Neural cell (in vitro differentiated cells): ENCODE measurements around the gene PHYH. TPM values are rescaled to one million over a fixed set of nuclear protein-coding genes. Genes with fewer than 3 reads are reported as not detected.

Source experiments
- H2AFZ ChIP-seq: fragments of 200-600, 300-800 bp; sonication (generic), shearing (Covaris generic); 2 replicates; pipeline ENCODE4 v1.6.0; 2014; ENCODE audit warnings: low read depth, mild to moderate bottlenecking, antibody characterized with exemption, low read length, moderate library complexity
- H3F3A ChIP-seq: fragments of 200-600 bp; shearing (Covaris generic); 2 replicates; pipeline ENCODE4 v1.6.1; 2016; ENCODE audit warnings: mild to moderate bottlenecking, moderate library complexity, mixed read lengths, antibody characterized with exemption, low read length; ENCODE audit not compliant: insufficient read depth, poor library complexity, severe bottlenecking
- H3K27ac ChIP-seq: fragments of 200-600, 300-800 bp; sonication (generic), shearing (Covaris generic); 2 replicates; pipeline ENCODE4 v1.5.1; 2014; ENCODE audit warnings: mild to moderate bottlenecking, low read length, moderate library complexity
- H3K27me3 ChIP-seq: fragments of 300-800, 200-600 bp; sonication (generic), shearing (Covaris generic); 2 replicates; pipeline ENCODE4 v1.6.0; 2014; ENCODE audit warnings: mild to moderate bottlenecking, low read depth, low read length, moderate library complexity; ENCODE audit not compliant: insufficient read depth
- H3K36me3 ChIP-seq: fragments of 300-800, 200-600 bp; sonication (generic), shearing (Covaris generic); 2 replicates; pipeline ENCODE4 v1.5.1; 2014; ENCODE audit warnings: mild to moderate bottlenecking, antibody characterized with exemption, low read length, moderate library complexity; ENCODE audit not compliant: insufficient read depth
- H3K4me2 ChIP-seq: fragments of 300-800, 200-600 bp; sonication (generic), shearing (Covaris generic); 2 replicates; pipeline ENCODE4 v1.6.0; 2014; ENCODE audit warnings: mild to moderate bottlenecking, low read length
- H3K4me3 ChIP-seq: fragments of 300-800, 200-600 bp; sonication (generic), shearing (Covaris generic); 2 replicates; pipeline ENCODE4 v1.5.1; 2014; ENCODE audit warnings: mild to moderate bottlenecking, low read length, moderate library complexity
- H3K79me2 ChIP-seq: fragments of 200-600 bp; shearing (Covaris generic); replicated peaks from 2 replicates; pipeline ENCODE4 v1.6.0; 2014; ENCODE audit warnings: mild to moderate bottlenecking, low read length, moderate library complexity; ENCODE audit not compliant: insufficient read depth
- H3K9ac ChIP-seq: fragments of 300-800, 200-600 bp; sonication (generic), shearing (Covaris generic); 2 replicates; pipeline ENCODE4 v1.6.1; 2016; ENCODE audit warnings: mild to moderate bottlenecking, low read length, mixed read lengths
- H3K9me2 ChIP-seq: fragments of 200-600 bp; shearing (Covaris generic); 2 replicates; pipeline ENCODE4 v1.6.1; 2016; ENCODE audit warnings: mild to moderate bottlenecking, low read length, mixed read lengths; ENCODE audit not compliant: insufficient read depth
- H3K9me3 ChIP-seq: fragments of 200-600, 300-800 bp; sonication (generic), shearing (Covaris generic); 2 replicates; pipeline ENCODE4 v1.6.1; 2016; ENCODE audit warnings: mild to moderate bottlenecking, mixed run types, low read length, moderate library complexity, mixed read lengths
- H4K20me1 ChIP-seq: fragments of 200-600 bp; shearing (Covaris generic); 2 replicates; pipeline ENCODE4 v1.6.1; 2016; ENCODE audit warnings: mild to moderate bottlenecking, mixed run types; ENCODE audit not compliant: insufficient read depth
- EP300 ChIP-seq: fragments of 450-650 bp; conservative IDR thresholded peaks from 2 replicates; pipeline ENCODE4 v1.6.1; 2014; ENCODE audit warnings: antibody characterized with exemption, mild to moderate bottlenecking, moderate library complexity; ENCODE audit not compliant: poor library complexity, severe bottlenecking
- EZH2 ChIP-seq: fragments of 200-600, 300-800 bp; shearing (Covaris generic), sonication (generic); IDR thresholded peaks from 2 replicates; pipeline ENCODE4 v1.6.1; 2014; ENCODE audit warnings: antibody characterized with exemption, low read length, borderline replicate concordance, mild to moderate bottlenecking; ENCODE audit not compliant: insufficient read depth, poor library complexity, severe bottlenecking
- MXI1 ChIP-seq: fragments of 450-650 bp; conservative IDR thresholded peaks from 2 replicates; pipeline ENCODE4 v1.6.1; 2014; ENCODE audit warnings: antibody characterized with exemption, mild to moderate bottlenecking; ENCODE audit not compliant: poor library complexity, severe bottlenecking
- POLR2AphosphoS5 ChIP-seq: IDR thresholded peaks from 2 replicates; pipeline ENCODE4 v1.6.1; 2012
- RAD21 ChIP-seq: fragments of 450-650 bp; conservative IDR thresholded peaks from 2 replicates; pipeline ENCODE4 v1.6.1; 2014; ENCODE audit warnings: antibody characterized with exemption, mild to moderate bottlenecking, moderate library complexity
- SMC3 ChIP-seq: fragments of 450-650 bp; conservative IDR thresholded peaks from 2 replicates; pipeline ENCODE4 v1.6.1; 2014; ENCODE audit warnings: antibody characterized with exemption, mild to moderate bottlenecking, moderate library complexity; ENCODE audit not compliant: poor library complexity
- TAF1 ChIP-seq: IDR thresholded peaks from 2 replicates; pipeline ENCODE4 v1.6.1; 2012; ENCODE audit warnings: low read depth
- polyA plus RNA-seq: library from polyadenylated mRNA; depleted of rRNA; stranded (reverse); fragments of >200 nt; gene quantifications from 2 replicates; pipeline ENCODE4 v1.2.3, GENCODE V29; 2014
- TF ChIP-seq, protein P1 (sequence below): IDR thresholded peaks from 2 replicates; pipeline ENCODE4 v1.6.1; 2012; ENCODE audit warnings: borderline replicate concordance
- TF ChIP-seq, protein P2 (sequence below): fragments of 450-650 bp; IDR thresholded peaks from 2 replicates; pipeline ENCODE4 v1.5.1; 2014; ENCODE audit warnings: antibody characterized with exemption, mild to moderate bottlenecking, moderate library complexity; ENCODE audit not compliant: poor library complexity, severe bottlenecking

Gene PHYH
- polyA plus RNA-seq, 1 donor from 2014 or later = 7.7 TPM

- H3K9me3 ChIP-seq = no peaks in the 10 kb centered on the region
Measured at GRCh38 chr10:13346283-13347042, 46.6 kb upstream of the PHYH start.

GRCh38 chr10:13340626-13341376 is 40.9 kb upstream of the PHYH start:
- Histone ChIP-seq H3K27ac (no peak overlapping the region), H2AFZ (no peak overlapping the region), H4K20me1 (no peaks in the 10 kb centered on the region), H3K27me3 (no peaks in the 10 kb centered on the region), H3K4me2 (no peak overlapping the region), H3K9me3 (no peaks in the 10 kb centered on the region), H3K4me3 (no peak overlapping the region), H3K36me3 (peaks cover 8% of the 10 kb centered on the region), H3K79me2 (peaks cover 30% of the 10 kb centered on the region), H3K9ac (no peak overlapping the region), H3F3A (no peaks in the 10 kb centered on the region), H3K9me2 (no peaks in the 10 kb centered on the region)
- TF ChIP-seq TAF1 (no peak), SMC3 (no peak), EZH2 (no peak), MXI1 (no peak), RAD21 (no peak), POLR2AphosphoS5 (no peak)
- TF ChIP-seq, protein P1, sequence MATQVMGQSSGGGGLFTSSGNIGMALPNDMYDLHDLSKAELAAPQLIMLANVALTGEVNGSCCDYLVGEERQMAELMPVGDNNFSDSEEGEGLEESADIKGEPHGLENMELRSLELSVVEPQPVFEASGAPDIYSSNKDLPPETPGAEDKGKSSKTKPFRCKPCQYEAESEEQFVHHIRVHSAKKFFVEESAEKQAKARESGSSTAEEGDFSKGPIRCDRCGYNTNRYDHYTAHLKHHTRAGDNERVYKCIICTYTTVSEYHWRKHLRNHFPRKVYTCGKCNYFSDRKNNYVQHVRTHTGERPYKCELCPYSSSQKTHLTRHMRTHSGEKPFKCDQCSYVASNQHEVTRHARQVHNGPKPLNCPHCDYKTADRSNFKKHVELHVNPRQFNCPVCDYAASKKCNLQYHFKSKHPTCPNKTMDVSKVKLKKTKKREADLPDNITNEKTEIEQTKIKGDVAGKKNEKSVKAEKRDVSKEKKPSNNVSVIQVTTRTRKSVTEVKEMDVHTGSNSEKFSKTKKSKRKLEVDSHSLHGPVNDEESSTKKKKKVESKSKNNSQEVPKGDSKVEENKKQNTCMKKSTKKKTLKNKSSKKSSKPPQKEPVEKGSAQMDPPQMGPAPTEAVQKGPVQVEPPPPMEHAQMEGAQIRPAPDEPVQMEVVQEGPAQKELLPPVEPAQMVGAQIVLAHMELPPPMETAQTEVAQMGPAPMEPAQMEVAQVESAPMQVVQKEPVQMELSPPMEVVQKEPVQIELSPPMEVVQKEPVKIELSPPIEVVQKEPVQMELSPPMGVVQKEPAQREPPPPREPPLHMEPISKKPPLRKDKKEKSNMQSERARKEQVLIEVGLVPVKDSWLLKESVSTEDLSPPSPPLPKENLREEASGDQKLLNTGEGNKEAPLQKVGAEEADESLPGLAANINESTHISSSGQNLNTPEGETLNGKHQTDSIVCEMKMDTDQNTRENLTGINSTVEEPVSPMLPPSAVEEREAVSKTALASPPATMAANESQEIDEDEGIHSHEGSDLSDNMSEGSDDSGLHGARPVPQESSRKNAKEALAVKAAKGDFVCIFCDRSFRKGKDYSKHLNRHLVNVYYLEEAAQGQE = no peak

More at GRCh38 chr10:13346283-13347042, 46.6 kb upstream of the PHYH start:
- Histone ChIP-seq H4K20me1 (no peaks in the 10 kb centered on the region), H3F3A (no peaks in the 10 kb centered on the region), H3K4me3 (peak overlapping the region; percentile 83), H3K27me3 (peaks cover 9% of the 10 kb centered on the region), H3K9me2 (no peaks in the 10 kb centered on the region), H3K4me2 (peak overlapping the region; percentile 93), H3K36me3 (no peaks in the 10 kb centered on the region), H3K27ac (peak overlapping the region; percentile 82), H3K79me2 (peaks cover 39% of the 10 kb centered on the region), H3K9ac (peak overlapping the region; percentile 91), H2AFZ (peak overlapping the region; percentile 57)
- TF ChIP-seq EP300 (no peak), EZH2 (no peak), MXI1 (no peak)
- TF ChIP-seq, protein P2, sequence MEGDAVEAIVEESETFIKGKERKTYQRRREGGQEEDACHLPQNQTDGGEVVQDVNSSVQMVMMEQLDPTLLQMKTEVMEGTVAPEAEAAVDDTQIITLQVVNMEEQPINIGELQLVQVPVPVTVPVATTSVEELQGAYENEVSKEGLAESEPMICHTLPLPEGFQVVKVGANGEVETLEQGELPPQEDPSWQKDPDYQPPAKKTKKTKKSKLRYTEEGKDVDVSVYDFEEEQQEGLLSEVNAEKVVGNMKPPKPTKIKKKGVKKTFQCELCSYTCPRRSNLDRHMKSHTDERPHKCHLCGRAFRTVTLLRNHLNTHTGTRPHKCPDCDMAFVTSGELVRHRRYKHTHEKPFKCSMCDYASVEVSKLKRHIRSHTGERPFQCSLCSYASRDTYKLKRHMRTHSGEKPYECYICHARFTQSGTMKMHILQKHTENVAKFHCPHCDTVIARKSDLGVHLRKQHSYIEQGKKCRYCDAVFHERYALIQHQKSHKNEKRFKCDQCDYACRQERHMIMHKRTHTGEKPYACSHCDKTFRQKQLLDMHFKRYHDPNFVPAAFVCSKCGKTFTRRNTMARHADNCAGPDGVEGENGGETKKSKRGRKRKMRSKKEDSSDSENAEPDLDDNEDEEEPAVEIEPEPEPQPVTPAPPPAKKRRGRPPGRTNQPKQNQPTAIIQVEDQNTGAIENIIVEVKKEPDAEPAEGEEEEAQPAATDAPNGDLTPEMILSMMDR = no peak
